CD4-positive, alpha-beta T cell treated with Interleukin-15 for 1 hour (primary cell): ENCODE measurements around the gene DENND1B.
"Not testable (repeated sequence)": the region's sequence is repeated elsewhere in the genome, so short reads cannot be mapped to it uniquely, and the experiment has no call there.

ENCODE experiments used
- DNase-seq: peaks from one replicate; pipeline ENCODE4 v3.0.0-alpha.2; 2020

The DENND1B gene

GRCh38 chr1:197541411-197541810, 233.9 kb downstream of the DENND1B start:
- DNase-seq: no peak

DNA sequence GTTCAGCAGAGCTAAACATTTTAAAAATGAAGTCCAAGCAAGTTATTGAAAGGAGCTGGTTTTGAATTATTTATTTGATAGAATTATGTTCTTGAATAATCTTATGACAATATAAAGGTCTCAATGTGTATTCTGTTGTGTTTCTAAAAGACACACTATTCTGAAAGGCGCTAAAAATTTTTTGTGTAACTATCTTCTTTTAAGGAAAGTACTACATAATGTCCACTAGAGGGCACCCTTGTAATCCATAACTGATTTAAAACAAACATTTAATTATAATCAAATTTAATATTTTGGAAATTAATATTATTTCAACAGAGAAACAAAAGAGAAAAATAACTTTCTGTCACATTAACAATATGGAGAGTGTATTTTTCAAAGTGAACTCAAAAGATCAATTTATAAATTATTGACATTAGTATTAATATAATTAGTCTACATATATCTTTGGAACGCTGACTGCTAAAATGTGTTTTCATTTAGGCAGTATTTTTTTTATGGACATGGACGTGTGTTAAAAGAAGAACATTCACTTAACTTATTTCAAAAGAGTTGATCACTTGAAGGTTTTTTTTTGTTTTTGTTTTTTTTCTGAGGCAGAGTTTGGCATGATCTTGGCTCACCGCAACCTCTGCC, 248.4 kb downstream of the DENND1B start:
- no peak for DNase-seq

DNA sequence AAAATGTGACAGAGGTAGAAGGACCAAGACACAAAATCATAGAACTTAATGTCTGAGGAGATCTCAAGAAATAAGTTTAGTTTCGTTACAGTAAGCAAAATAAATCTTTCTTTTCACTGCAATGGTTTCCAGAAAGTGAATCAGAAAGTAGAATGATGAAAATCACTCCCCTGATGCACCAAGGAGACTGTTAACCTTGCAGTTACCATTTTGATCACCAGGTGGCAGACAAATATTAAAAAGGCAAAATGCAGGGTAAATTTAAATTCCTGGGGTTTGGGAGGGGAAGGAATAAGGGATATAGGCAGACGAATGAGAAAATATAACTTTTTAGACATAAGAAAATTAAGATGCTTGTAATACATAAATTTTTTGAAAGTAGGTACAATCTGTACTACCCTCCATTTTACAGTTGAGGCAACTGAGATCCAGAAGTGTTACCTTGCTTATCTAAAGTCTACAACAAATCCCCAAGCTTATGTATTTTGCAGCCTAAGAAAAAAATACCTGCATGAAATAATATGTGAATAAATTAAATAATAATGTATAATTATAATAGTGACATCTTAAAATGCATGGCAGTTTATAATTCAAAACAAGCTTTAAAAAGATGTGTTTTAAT, 254.1 kb downstream of the DENND1B start:
- DNase-seq: no peak

DNA sequence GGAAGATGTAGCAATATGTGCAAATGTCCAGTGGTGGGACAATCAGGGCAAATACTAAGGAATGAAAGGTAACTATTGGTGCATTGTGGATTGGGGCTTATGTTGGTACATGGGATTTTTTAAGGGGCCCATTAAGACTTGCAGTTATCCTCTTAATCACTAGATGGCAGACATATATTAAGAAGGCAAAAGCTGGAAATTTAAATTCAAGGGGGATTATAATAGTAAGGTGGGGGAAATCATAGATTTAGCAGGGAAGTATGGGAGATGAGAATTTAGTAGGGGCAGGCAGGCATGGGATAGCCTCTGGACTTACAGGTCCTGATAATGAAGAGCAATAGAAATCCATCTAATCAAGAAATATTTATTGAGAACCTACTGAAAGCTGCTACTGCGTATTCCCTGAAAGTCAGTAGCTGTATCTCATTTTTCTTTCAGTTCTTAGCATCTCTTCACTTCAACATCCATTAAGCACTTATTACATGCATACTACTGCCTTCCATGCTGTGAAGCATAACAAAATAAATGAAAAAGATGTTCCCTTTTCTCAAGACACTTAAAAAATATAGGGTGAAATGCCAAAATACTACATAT, 255.4 kb downstream of the DENND1B start:
- no peak for DNase-seq

DNA sequence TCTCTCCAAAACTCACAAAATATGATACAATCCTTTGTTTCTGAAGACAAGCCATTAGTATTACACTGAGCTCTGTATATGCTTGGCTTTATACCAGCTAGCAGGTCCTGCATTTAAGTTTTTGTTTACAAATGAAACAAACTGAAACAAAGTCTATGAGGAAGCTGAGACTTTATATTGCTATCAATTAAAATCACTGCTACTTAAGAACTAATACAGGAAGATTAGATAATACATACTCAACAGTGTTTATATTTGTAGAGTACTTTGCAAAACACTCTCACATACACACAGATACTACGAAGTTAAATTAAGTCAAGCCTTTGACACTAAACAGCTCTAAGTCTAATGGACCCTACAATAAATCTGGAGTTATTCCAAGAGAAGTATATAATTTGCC, 259.9 kb downstream of the DENND1B start:
- DNase-seq: no peak

GRCh38 chr1:197510691-197511378, 264.4 kb downstream of the DENND1B start:
- DNase-seq: no peak

- DNase-seq: no peak
Measured at GRCh38 chr1:197496722-197497121, 278.6 kb downstream of the DENND1B start.

GRCh38 chr1:197491505-197491904, 283.8 kb downstream of the DENND1B start:
- DNase-seq: not testable (repeated sequence)

DNA sequence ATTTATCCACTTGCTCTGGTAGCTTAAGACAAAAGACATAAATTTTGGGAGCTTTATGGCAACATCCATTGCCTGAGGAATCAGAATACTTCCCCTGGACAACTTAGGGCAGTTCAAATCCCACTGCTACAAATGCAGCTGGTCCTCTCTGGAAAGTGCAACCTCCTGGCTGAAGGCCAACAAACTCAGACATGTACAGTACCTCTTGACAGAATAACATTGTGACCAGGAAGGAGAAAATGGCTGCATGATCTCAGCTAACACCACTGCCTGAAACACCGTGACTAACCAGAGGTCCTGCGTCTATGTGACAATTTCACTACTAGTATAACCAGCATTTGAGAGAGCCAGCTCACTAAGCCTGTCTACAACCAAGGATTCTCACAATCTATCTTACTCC, 288.3 kb downstream of the DENND1B start:
- no peak for DNase-seq

GRCh38 chr1:197485790-197486189, 289.5 kb downstream of the DENND1B start:
- DNase-seq: no peak

DNA sequence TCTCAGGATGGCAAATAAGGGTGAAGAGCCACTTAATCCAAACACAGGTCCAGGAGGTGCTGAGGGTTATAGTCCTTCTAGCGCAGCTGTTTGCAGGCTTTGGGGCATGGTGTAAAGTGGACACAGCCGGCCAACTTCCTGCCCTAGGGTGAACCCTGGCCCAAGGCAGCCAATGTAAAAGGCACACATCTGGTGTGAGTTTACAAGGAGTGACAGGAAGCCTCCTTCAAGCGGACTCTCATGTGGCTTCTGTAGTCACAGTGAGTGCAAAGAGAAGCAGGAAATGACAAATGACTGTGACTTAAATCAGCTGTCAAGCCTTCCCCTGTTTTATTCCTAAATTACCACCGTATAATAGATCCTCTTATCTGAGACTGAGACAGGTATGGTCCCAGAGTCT, 294.2 kb downstream of the DENND1B start:
- DNase-seq: no peak

DNA sequence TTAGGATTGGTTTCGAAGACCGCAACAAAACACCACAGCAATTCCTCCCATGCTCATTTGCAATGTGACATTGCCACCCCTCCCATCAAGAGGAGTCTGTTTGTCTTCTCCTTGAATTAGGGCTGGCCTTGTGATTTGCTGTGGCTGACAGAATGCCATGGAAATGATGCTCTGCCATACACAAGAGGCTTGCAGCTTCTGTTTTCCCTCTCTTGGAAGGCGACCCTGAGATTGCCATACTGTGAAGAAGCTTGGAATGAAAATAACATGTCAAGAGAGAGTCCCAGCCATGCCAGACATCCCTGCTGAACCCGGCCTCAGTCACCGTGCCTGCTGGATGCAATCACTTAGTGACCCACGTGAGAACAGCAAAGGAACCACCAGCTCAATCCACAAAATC, 294.8 kb downstream of the DENND1B start:
- no peak for DNase-seq

- no peak for DNase-seq
Measured at GRCh38 chr1:197472141-197472540, 303.1 kb downstream of the DENND1B start.

GRCh38 chr1:197471248-197471985, 303.9 kb downstream of the DENND1B start:
- DNase-seq: no peak

GRCh38 chr1:197470330-197470729, 304.9 kb downstream of the DENND1B start:
- DNase-seq: no peak

DNA sequence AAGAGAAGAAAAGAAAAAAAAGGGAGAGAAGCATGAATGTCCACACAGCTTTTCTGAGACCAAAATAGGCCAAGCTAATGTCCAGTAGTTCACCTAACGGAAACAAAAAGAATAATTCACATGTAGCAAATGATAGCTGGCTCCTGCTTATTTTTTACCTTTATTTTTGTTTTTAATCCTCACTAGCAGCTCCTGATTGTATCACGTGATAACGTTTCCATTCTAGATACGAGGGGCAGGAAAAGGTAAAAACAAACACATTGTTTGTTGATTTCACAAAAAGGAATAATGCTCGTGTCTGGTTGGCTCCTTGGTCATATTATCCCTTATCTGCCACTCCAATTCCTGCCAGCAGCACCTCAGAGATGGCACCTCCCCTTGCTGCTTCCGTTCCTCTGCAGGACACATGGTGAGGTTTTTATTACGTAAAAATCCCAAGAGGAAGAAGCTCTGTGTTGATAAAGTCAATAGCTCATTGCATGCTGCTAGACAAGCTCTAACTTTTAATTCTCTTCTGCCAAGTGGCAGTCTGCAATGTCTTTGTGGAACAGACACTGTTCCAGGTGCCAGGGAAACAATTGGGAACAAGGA, 305.6 kb downstream of the DENND1B start:
- DNase-seq: no peak

- no peak for DNase-seq
Measured at GRCh38 chr1:197468543-197469175, 306.6 kb downstream of the DENND1B start.

- DNase-seq: no peak
Measured at GRCh38 chr1:197467881-197468280, 307.4 kb downstream of the DENND1B start.

- DNase-seq: no peak
Measured at GRCh38 chr1:197466813-197467212, 308.5 kb downstream of the DENND1B start.

DNA sequence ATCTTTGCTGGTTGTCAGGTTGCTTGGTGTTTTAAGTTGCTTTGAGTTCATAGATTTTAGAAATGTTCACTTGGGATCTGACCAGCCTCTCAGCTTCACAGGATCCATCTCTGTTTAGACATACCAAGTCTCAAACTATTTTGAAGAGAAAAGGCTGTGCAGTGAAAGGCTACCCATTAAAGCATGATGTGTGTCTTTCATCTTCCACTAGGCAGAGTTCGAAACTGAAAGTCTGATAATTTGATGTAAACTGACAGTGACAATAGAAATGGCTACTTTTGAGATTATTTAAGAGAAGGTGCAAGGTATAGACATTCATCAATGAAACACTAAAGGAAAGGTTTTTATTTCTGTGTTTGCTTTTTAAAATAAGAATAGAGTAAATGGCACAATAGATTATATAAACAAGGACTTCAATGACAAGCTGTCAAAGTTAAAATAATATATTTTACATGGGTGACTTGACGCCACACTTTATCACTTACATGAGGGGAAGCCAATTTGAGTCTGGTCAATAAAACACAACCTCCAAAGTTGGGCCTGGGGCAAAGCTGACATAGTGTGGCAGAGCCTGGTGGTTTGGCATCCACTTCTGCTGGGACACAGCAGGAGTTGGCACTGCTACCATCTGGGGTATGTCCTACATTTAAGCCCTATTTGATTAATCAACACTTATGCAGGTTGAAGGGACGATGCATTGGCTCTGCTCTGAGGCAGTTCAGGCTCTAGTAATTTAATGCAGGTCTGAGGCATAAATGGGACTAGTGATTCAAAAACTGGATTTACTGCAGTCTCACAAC, 309.6 kb downstream of the DENND1B start:
- DNase-seq: no peak

- DNase-seq: no peak
Measured at GRCh38 chr1:197464044-197464443, 311.2 kb downstream of the DENND1B start.
